Kidney (tissue), 14 donors: ENCODE results near the gene MTMR2. TPM values are rescaled to one million over a fixed set of nuclear protein-coding genes. Genes with fewer than 3 reads are reported as not detected.

Experiments used
- DNase-seq, 5 donors: peaks; one replicate each; pipeline ENCODE4 v3.0.0-alpha.2; 2013 to 2020
- FAIRE-seq: peaks from 2 replicates; lab custom pipeline; 2012; peaks lifted over from hg19 to GRCh38; lab: Jason Lieb, UNC
- H3K27ac ChIP-seq, 2 donors: one replicate each; pipeline ENCODE4 v1.7.0; 2013; ENCODE audit warnings: low read depth in 2 of 2, low read length in 2 of 2, inconsistent platforms in 1 of 2
- H3K27me3 ChIP-seq: one replicate; pipeline ENCODE4 v1.7.1; 2013; ENCODE audit warnings: low read length, inconsistent platforms; ENCODE audit not compliant: control insufficient read depth, insufficient read depth
- H3K36me3 ChIP-seq, 3 donors: one replicate each; pipeline versions ENCODE4 v1.7.0 to v1.7.1; 2013; ENCODE audit warnings: low read length in 3 of 3, control low read depth in 1 of 3, inconsistent platforms in 1 of 3; ENCODE audit not compliant: insufficient read depth in 3 of 3, control insufficient read depth in 2 of 3
- H3K4me1 ChIP-seq, 3 donors: one replicate each; pipeline versions ENCODE4 v1.7.0 to v1.7.1; 2013; ENCODE audit warnings: low read length in 3 of 3, inconsistent platforms in 1 of 3, low read depth in 1 of 3; ENCODE audit not compliant: control insufficient read depth in 2 of 3, insufficient read depth in 2 of 3
- H3K4me3 ChIP-seq, 3 donors: one replicate each; pipeline versions ENCODE4 v1.7.0 to v1.8.1; 2013; ENCODE audit warnings: low read length in 3 of 3, control low read depth in 1 of 3, inconsistent platforms in 1 of 3
- H3K9ac ChIP-seq, 3 donors: one replicate each; pipeline versions ENCODE4 v1.7.0 to v1.7.1; 2013; ENCODE audit warnings: low read length in 3 of 3, control low read depth in 1 of 3, inconsistent platforms in 1 of 3
- H3K9me3 ChIP-seq, 3 donors: one replicate each; pipeline versions ENCODE4 v1.7.0 to v1.7.1; 2013; ENCODE audit warnings: low read length in 3 of 3, control low read depth in 1 of 3, inconsistent platforms in 1 of 3; ENCODE audit not compliant: control insufficient read depth in 2 of 3, insufficient read depth in 1 of 3
- CTCF ChIP-seq: IDR thresholded peaks from 3 replicates; pipeline ENCODE4 v1.5.1; 2012; ENCODE audit warnings: mild to moderate bottlenecking, moderate library complexity, borderline replicate concordance; ENCODE audit not compliant: insufficient read depth; ENCODE audit errors: extremely low read depth
- intact Hi-C: fragments of 100-400 bp; cut with DNase I; formaldehyde crosslinking; loops from one replicate; pipeline ENCODE4 v1.11.1; 2022
- polyA plus RNA-seq: library from polyadenylated mRNA; stranded (reverse); fragments of 350-450 nt; fragmentation: Illumina TruSeq; extraction: RNeasy Lipid Tissue Mini Kit (QIAGEN cat#74804); gene quantifications from one replicate; pipeline ENCODE4 v1.2.3, GENCODE V29; 2014; ENCODE audit warnings: low read depth, low replicate concordance; ENCODE audit not compliant: insufficient read depth
- total RNA-seq: library from RNA; stranded (reverse); fragmentation: NEBNext Ultra II Directional; extraction: Animal tissue kit (Norgen Biotek cat#: 25700); gene quantifications from one replicate; pipeline ENCODE4 v1.2.1, GENCODE V29; 2021
- donor health status: control.
- donor health status: control.
- donor health status: control.
- donor health status: control.
- donor health status: control.
- donor health status: DM: yes; HTN: yes; CAD: no.
- donor health status: Normal renal cell carcinoma (clear cell type).

The MTMR2 gene
- total and polyA plus RNA-seq, 2 donors from 2014 or later = 17.4 to 37.4 TPM

- H3K27me3 ChIP-seq = no peaks in the 10 kb centered on the region
- no peak overlapping the region for H3K27ac ChIP-seq
- intact Hi-C loops = no loop called here
- no peak for FAIRE-seq
- H3K9ac ChIP-seq = no peak overlapping the region
- no peak for TF ChIP-seq CTCF
- no peaks in the 10 kb centered on the region for H3K9me3 ChIP-seq
- no peak overlapping the region for H3K4me3 ChIP-seq
- no peaks in the 10 kb centered on the region for H3K36me3 ChIP-seq
- DNase-seq = no peak
- H3K4me1 ChIP-seq = peaks cover 0 to 5% (median 0%) of the 10 kb centered on the region in 3 donors
Measured at GRCh38 chr11:95904009-95904650, 19.8 kb downstream of the MTMR2 start.

GRCh38 chr11:95898782-95899181, 25.1 kb downstream of the MTMR2 start:
- H3K4me3 ChIP-seq = no peak overlapping the region
- no peaks in the 10 kb centered on the region for H3K27me3 ChIP-seq
- H3K36me3 ChIP-seq = no peaks in the 10 kb centered on the region
- H3K27ac ChIP-seq = no peak overlapping the region
- H3K9ac ChIP-seq = no peak overlapping the region
- H3K4me1 ChIP-seq = peaks cover 0 to 20% (median 0%) of the 10 kb centered on the region in 3 donors
- FAIRE-seq (no peak), DNase-seq (no peak)
- H3K9me3 ChIP-seq = no peaks in the 10 kb centered on the region
- intact Hi-C loops = no loop called here
- TF ChIP-seq CTCF = no peak

GRCh38 chr11:95897731-95898130, 26.2 kb downstream of the MTMR2 start:
- H3K27ac ChIP-seq = no peak overlapping the region
- FAIRE-seq (peak; percentile 35), DNase-seq (peak in 1 of 5 donors; percentile 51)
- no peaks in the 10 kb centered on the region for H3K27me3 ChIP-seq
- no peak for TF ChIP-seq CTCF
- H3K9ac ChIP-seq = no peak overlapping the region
- H3K4me3 ChIP-seq = no peak overlapping the region
- intact Hi-C loops = no loop called here
- H3K36me3 ChIP-seq = no peaks in the 10 kb centered on the region
- peaks cover 0 to 22% (median 0%) of the 10 kb centered on the region in 3 donors for H3K4me1 ChIP-seq
- no peaks in the 10 kb centered on the region for H3K9me3 ChIP-seq

- Histone ChIP-seq H3K4me1 (peaks cover 0 to 33% (median 10%) of the 10 kb centered on the region in 3 donors), H3K9ac (no peak overlapping the region), H3K36me3 (no peaks in the 10 kb centered on the region), H3K9me3 (no peaks in the 10 kb centered on the region), H3K27me3 (no peaks in the 10 kb centered on the region), H3K4me3 (no peak overlapping the region), H3K27ac (no peak overlapping the region)
- intact Hi-C loops = no loop called here
- no peak for DNase-seq
- no peak for FAIRE-seq
- TF ChIP-seq CTCF = no peak
Measured at GRCh38 chr11:95895815-95896214, 28.1 kb downstream of the MTMR2 start.
